ENCODE results near the gene ZNF398. TPM values are rescaled to one million over a fixed set of nuclear protein-coding genes. Genes with fewer than 3 reads are reported as not detected.

Gene ZNF398
- total RNA-seq, 2 donors from 2014 or later = 11.2 to 22.4 TPM

- peaks cover 0 to 14% of the 10 kb centered on the region in 2 donors for H3K36me3 ChIP-seq (replicated peaks in 1 of 2; ENCODE audit: insufficient read depth in 1 of 2, low read depth in 2 of 2)
- ATAC-seq (no peak), DNase-seq (no peak)
- H3K27ac ChIP-seq = no peak overlapping the region
- H3K27me3 ChIP-seq = no peaks in the 10 kb centered on the region
- no peak overlapping the region for H3K4me3 ChIP-seq
- no peaks in the 10 kb centered on the region for H3K9me3 ChIP-seq
- no peaks in the 10 kb centered on the region for H3K4me1 ChIP-seq
- intact Hi-C loops (cut with DNase I) = no loop called here
- 90% methylated on average over 1 of the region's 1 CpG for WGBS, 2 donors
- no peak for TF ChIP-seq POLR2A (IDR thresholded peaks at IDR 0.05)
- no peak for TF ChIP-seq CTCF (IDR thresholded peaks at IDR 0.05)
Observed at GRCh38 chr7:149172534-149172920, 25.3 kb downstream of the ZNF398 start.

GRCh38 chr7:149175150-149175549, 27.9 kb downstream of the ZNF398 start:
- Histone ChIP-seq H3K9me3 (no peaks in the 10 kb centered on the region), H3K4me1 (no peaks in the 10 kb centered on the region), H3K4me3 (no peak overlapping the region), H3K27me3 (no peaks in the 10 kb centered on the region), H3K27ac (no peak overlapping the region), H3K36me3 (replicated peaks in 1 of 2; ENCODE audit: insufficient read depth in 1 of 2, low read depth in 2 of 2) (peaks cover 6 to 21% of the 10 kb centered on the region in 2 donors)
- DNase-seq = no peak
- intact Hi-C loops (cut with DNase I) = no loop called here
- no peak for ATAC-seq
- 85 to 91% methylated on average over 2 of the region's 2 CpGs for WGBS, 2 donors
- TF ChIP-seq CTCF (IDR thresholded peaks at IDR 0.05) (no peak), POLR2A (IDR thresholded peaks at IDR 0.05) (no peak)

GRCh38 chr7:149179241-149179640, 32.0 kb downstream of the ZNF398 start:
- H3K27ac ChIP-seq = no peak overlapping the region
- DNase-seq (no peak), ATAC-seq (no peak)
- H3K4me3 ChIP-seq = no peak overlapping the region
- WGBS, 2 donors = 96 to 97% methylated on average over 13 to 19 of the region's 19 CpGs
- no peak for TF ChIP-seq POLR2A (IDR thresholded peaks at IDR 0.05)
- TF ChIP-seq CTCF (IDR thresholded peaks at IDR 0.05) = no peak
- intact Hi-C loops (cut with DNase I) = no loop called here
- H3K27me3 ChIP-seq = no peaks in the 10 kb centered on the region
- peaks cover 6 to 19% of the 10 kb centered on the region in 2 donors for H3K36me3 ChIP-seq (replicated peaks in 1 of 2; ENCODE audit: insufficient read depth in 1 of 2, low read depth in 2 of 2)
- no peaks in the 10 kb centered on the region for H3K4me1 ChIP-seq
- H3K9me3 ChIP-seq = no peaks in the 10 kb centered on the region

- DNase-seq (no peak), ATAC-seq (no peak)
- no peaks in the 10 kb centered on the region for H3K27me3 ChIP-seq
- H3K36me3 ChIP-seq (replicated peaks in 1 of 2; ENCODE audit: insufficient read depth in 1 of 2, low read depth in 2 of 2) = peaks cover 6 to 19% of the 10 kb centered on the region in 2 donors
- H3K4me1 ChIP-seq = no peaks in the 10 kb centered on the region
- no peaks in the 10 kb centered on the region for H3K9me3 ChIP-seq
- TF ChIP-seq CTCF (IDR thresholded peaks at IDR 0.05) (no peak), POLR2A (IDR thresholded peaks at IDR 0.05) (no peak)
- intact Hi-C loops (cut with DNase I) = no loop called here
- H3K27ac ChIP-seq = no peak overlapping the region
- no peak overlapping the region for H3K4me3 ChIP-seq
Observed at GRCh38 chr7:149180722-149181449, 33.6 kb downstream of the ZNF398 start.

- no peak overlapping the region for H3K27ac ChIP-seq
- H3K27me3 ChIP-seq = no peaks in the 10 kb centered on the region
- no peak for DNase-seq
- no peaks in the 10 kb centered on the region for H3K9me3 ChIP-seq
- H3K36me3 ChIP-seq (replicated peaks in 1 of 2; ENCODE audit: insufficient read depth in 1 of 2, low read depth in 2 of 2) = peaks cover 6 to 15% of the 10 kb centered on the region in 2 donors
- H3K4me3 ChIP-seq = no peak overlapping the region
- TF ChIP-seq CTCF (IDR thresholded peaks at IDR 0.05) (no peak), POLR2A (IDR thresholded peaks at IDR 0.05) (no peak)
- no peak for ATAC-seq
- H3K4me1 ChIP-seq = no peaks in the 10 kb centered on the region
- intact Hi-C loops (cut with DNase I) = no loop called here
Observed at GRCh38 chr7:149181450-149181790, 34.2 kb downstream of the ZNF398 start.

Measured in body of pancreas (tissue), 4 donors.